ENCODE data around the gene LPAR3. TPM values are rescaled to one million over a fixed set of nuclear protein-coding genes. Genes with fewer than 3 reads are reported as not detected.
A peak's percentile ranks its signal among the peaks of the same experiment; 100 is the strongest.

Gene LPAR3
- polyA plus RNA-seq, 3 donors, result not detected

DNA sequence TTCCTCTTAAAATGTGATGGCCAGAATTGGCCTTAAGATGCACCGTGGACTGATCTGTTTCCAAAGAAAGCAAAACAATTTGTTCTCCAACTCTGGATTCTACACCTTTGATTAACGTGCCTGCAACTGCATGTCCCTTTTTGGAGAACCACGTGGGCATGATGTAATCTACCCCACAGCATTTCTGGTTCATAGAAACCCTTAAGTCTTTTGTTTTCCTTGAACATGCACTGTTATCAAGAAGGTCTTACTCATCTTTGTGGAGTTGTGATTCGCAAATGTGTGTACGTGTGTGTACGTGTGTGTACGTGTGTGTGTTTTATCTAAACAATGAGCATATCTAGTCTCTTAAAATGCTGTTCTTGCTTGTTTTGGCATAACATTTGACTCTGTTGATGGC lies 57.8 kb downstream of the LPAR3 start:
- H3K9ac ChIP-seq (ENCODE audit: insufficient read depth, low read length, poor library complexity, severe bottlenecking), result no peak overlapping the region
- Mint-ChIP-seq H3K36me3 (no peaks in the 10 kb centered on the region), H3K4me3 (no peak overlapping the region), H3K4me1 (no peaks in the 10 kb centered on the region), H3K27me3 (ENCODE audit: low read depth in 3 of 3) (peaks cover 0 to 4% (median 3%) of the 10 kb centered on the region in 3 donors), H3K9me3 (no peaks in the 10 kb centered on the region), H3K27ac (peak overlapping the region in 1 of 7 donors; percentile 19)
- TF ChIP-seq, protein P1, sequence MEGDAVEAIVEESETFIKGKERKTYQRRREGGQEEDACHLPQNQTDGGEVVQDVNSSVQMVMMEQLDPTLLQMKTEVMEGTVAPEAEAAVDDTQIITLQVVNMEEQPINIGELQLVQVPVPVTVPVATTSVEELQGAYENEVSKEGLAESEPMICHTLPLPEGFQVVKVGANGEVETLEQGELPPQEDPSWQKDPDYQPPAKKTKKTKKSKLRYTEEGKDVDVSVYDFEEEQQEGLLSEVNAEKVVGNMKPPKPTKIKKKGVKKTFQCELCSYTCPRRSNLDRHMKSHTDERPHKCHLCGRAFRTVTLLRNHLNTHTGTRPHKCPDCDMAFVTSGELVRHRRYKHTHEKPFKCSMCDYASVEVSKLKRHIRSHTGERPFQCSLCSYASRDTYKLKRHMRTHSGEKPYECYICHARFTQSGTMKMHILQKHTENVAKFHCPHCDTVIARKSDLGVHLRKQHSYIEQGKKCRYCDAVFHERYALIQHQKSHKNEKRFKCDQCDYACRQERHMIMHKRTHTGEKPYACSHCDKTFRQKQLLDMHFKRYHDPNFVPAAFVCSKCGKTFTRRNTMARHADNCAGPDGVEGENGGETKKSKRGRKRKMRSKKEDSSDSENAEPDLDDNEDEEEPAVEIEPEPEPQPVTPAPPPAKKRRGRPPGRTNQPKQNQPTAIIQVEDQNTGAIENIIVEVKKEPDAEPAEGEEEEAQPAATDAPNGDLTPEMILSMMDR (IDR thresholded peaks at IDR 0.05), result no peak
- H2AFZ ChIP-seq (ENCODE audit: insufficient read depth, low read depth, low read length, poor library complexity, severe bottlenecking), result no peak overlapping the region
- no peak for DNase-seq
- H3K4me2 ChIP-seq (replicated peaks; ENCODE audit: extremely low read depth, low read length, poor library complexity, severe bottlenecking), result no peak overlapping the region
- intact Hi-C loops (cut with micrococcal nuclease), result loop anchor here in 1 of 2 donors (10.0 kb wide), 1 partner anchor 50 kb away; no protein-coding TSS in a partner anchor
- no peaks in the 10 kb centered on the region for H3K4me1 ChIP-seq (ENCODE audit: control insufficient read depth in 1 of 2, insufficient read depth in 2 of 2, low read length in 2 of 2)
- H4K20me1 ChIP-seq (ENCODE audit: insufficient read depth, low read length), result no peaks in the 10 kb centered on the region
- H3K79me2 ChIP-seq (ENCODE audit: insufficient read depth, low read length), result no peaks in the 10 kb centered on the region
- no peak overlapping the region for H3K27ac ChIP-seq (ENCODE audit: low read depth in 1 of 2, low read length in 2 of 2)
- no CpG with 5 or more reads among the region's 7 CpGs for WGBS (ENCODE audit: insufficient coverage)
- H3K27me3 ChIP-seq (ENCODE audit: control insufficient read depth in 2 of 2, insufficient read depth in 2 of 2, low read length in 2 of 2), result no peaks in the 10 kb centered on the region
- no peaks in the 10 kb centered on the region for H3K9me3 ChIP-seq (replicated peaks in 1 of 2; ENCODE audit: control insufficient read depth in 1 of 2, insufficient read depth in 1 of 2, low read length in 2 of 2)
- no peaks in the 10 kb centered on the region for H3K36me3 ChIP-seq (replicated peaks in 1 of 2; ENCODE audit: control insufficient read depth in 1 of 2, insufficient read depth in 2 of 2, low read length in 2 of 2)
- H3K4me3 ChIP-seq (replicated peaks in 1 of 3; ENCODE audit: low read depth in 2 of 3, low read length in 3 of 3), result no peak overlapping the region

DNA sequence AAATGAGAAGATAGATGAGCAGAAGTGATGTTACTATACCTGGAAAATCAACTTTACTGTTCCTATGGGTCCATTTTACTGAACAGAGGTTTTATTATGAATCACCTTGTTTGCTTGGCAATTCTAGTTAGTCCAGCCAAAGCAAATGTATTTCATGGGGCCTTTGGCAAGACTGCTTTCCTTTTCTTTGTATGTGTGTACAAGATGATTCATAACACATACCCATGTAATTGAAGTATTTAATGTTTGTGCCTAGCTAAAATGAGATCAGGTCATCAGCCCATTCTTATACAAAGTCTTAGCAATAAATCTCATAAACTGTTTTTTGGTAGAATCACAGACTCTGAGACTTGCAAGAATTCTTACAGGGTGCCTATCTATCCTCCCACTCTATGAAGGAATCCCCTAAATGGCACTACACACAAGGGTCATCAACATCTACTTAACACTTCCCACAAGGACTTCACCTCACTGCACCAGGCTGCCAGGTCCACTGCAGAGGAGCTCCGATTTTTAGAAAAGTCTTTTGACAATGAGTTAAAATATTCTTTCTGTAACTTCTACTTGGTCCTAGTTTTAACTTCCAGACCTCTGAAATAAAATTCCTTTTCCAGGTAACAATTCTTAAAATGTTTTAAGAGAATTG lies 58.5 kb downstream of the LPAR3 start:
- no peak for DNase-seq
- Histone ChIP-seq H3K4me1 (ENCODE audit: control insufficient read depth in 1 of 2, insufficient read depth in 2 of 2, low read length in 2 of 2) (no peaks in the 10 kb centered on the region), H2AFZ (ENCODE audit: insufficient read depth, low read depth, low read length, poor library complexity, severe bottlenecking) (no peak overlapping the region), H3K4me2 (replicated peaks; ENCODE audit: extremely low read depth, low read length, poor library complexity, severe bottlenecking) (no peak overlapping the region), H3K9me3 (replicated peaks in 1 of 2; ENCODE audit: control insufficient read depth in 1 of 2, insufficient read depth in 1 of 2, low read length in 2 of 2) (no peaks in the 10 kb centered on the region), H3K79me2 (ENCODE audit: insufficient read depth, low read length) (no peaks in the 10 kb centered on the region), H3K27me3 (ENCODE audit: control insufficient read depth in 2 of 2, insufficient read depth in 2 of 2, low read length in 2 of 2) (no peaks in the 10 kb centered on the region), H3K27ac (ENCODE audit: low read depth in 1 of 2, low read length in 2 of 2) (no peak overlapping the region), H4K20me1 (ENCODE audit: insufficient read depth, low read length) (no peaks in the 10 kb centered on the region), H3K9ac (ENCODE audit: insufficient read depth, low read length, poor library complexity, severe bottlenecking) (no peak overlapping the region), H3K4me3 (replicated peaks in 1 of 3; ENCODE audit: low read depth in 2 of 3, low read length in 3 of 3) (no peak overlapping the region), H3K36me3 (replicated peaks in 1 of 2; ENCODE audit: control insufficient read depth in 1 of 2, insufficient read depth in 2 of 2, low read length in 2 of 2) (no peaks in the 10 kb centered on the region)
- Mint-ChIP-seq H3K4me1 (no peaks in the 10 kb centered on the region), H3K4me3 (no peak overlapping the region), H3K27me3 (ENCODE audit: low read depth in 3 of 3) (peaks cover 3 to 4% (median 3%) of the 10 kb centered on the region in 3 donors), H3K9me3 (no peaks in the 10 kb centered on the region), H3K36me3 (no peaks in the 10 kb centered on the region), H3K27ac (no peak overlapping the region)
- TF ChIP-seq, protein P1 (IDR thresholded peaks at IDR 0.05), result no peak
- WGBS (ENCODE audit: insufficient coverage), result no CpG with 5 or more reads among the region's 1 CpG
- intact Hi-C loops (cut with micrococcal nuclease), result loop anchor here in 1 of 2 donors (10.0 kb wide), 1 partner anchor 50 kb away; no protein-coding TSS in a partner anchor

All from CD14-positive monocyte (primary cell).